Vagina (tissue), 2 donors: Measurements from ENCODE around the gene GRM4. TPM values are rescaled to one million over a fixed set of nuclear protein-coding genes. Genes with fewer than 3 reads are reported as not detected.

ENCODE experiments used
- DNase-seq, 2 donors: peaks; one replicate each; pipeline ENCODE4 v3.0.0-alpha.2; 2017; ENCODE audit errors: extremely low spot score in 2 of 2
- H3K27ac ChIP-seq: fragments of 200-600 bp; sonication (generic); one replicate; pipeline ENCODE4 v1.5.1; 2019
- H3K27me3 ChIP-seq: fragments of 200-600 bp; sonication (generic); one replicate; pipeline ENCODE4 v1.5.1; 2019
- H3K36me3 ChIP-seq, 2 donors: fragments of 200-600 bp; sonication (generic); one replicate each; pipeline ENCODE4 v1.5.1; 2017 to 2019
- H3K4me1 ChIP-seq: fragments of 200-600 bp; sonication (generic); one replicate; pipeline ENCODE4 v1.5.1; 2019
- H3K4me3 ChIP-seq, 2 donors: fragments of 200-600 bp; sonication (generic); 1 replicate in 1 of 2; 2 replicates in 1 of 2; pipeline ENCODE4 v1.5.1; 2016 to 2019
- H3K9me3 ChIP-seq: fragments of 200-600 bp; sonication (generic); one replicate; pipeline ENCODE4 v1.5.1; 2019
- CTCF ChIP-seq, 3 experiments: fragments of 450-650 bp in 2 of 3; fragments of 200-600 bp in 1 of 3; sonication (generic) in 1 of 3; IDR thresholded peaks; one replicate each; pipeline ENCODE4 v1.5.1; 2017 to 2019; ENCODE audit warnings: antibody characterized with exemption in 3 of 3, mild to moderate bottlenecking in 2 of 3, moderate library complexity in 2 of 3
- POLR2A ChIP-seq, 2 donors: fragments of 450-650 bp; IDR thresholded peaks; one replicate each; pipeline ENCODE4 v1.6.1; 2017; ENCODE audit warnings: antibody characterized with exemption in 2 of 2, mild to moderate bottlenecking in 2 of 2, moderate library complexity in 2 of 2
- POLR2AphosphoS5 ChIP-seq, 2 donors: sonication (generic); formaldehyde crosslinking; IDR thresholded peaks; one replicate each; pipeline ENCODE4 v1.9.0; 2017; ENCODE audit warnings: antibody characterized with exemption in 2 of 2, mild to moderate bottlenecking in 2 of 2, low read depth in 1 of 2; ENCODE audit not compliant: insufficient read depth in 1 of 2
- intact Hi-C: fragments of 100-400 bp; cut with DNase I; formaldehyde crosslinking; loops from one replicate; pipeline ENCODE4 v1.15.1; 2023
- total RNA-seq: library from RNA; depleted of rRNA; stranded (reverse); fragments of >200 nt; gene quantifications from one replicate; pipeline ENCODE4 v1.2.3, GENCODE V29; 2016

The GRM4 gene
- total RNA-seq, 1 donor from 2014 or later: not detected

GRCh38 chr6:34000281-34000680 is 145.6 kb downstream of the GRM4 start:
- intact Hi-C loops: no loop called here
- no peak for DNase-seq
- H3K27ac ChIP-seq: no peak overlapping the region
- H3K9me3 ChIP-seq: peaks cover 4% of the 10 kb centered on the region
- H3K4me1 ChIP-seq: no peaks in the 10 kb centered on the region
- no peaks in the 10 kb centered on the region for H3K36me3 ChIP-seq
- no peaks in the 10 kb centered on the region for H3K27me3 ChIP-seq
- no peak for TF ChIP-seq POLR2AphosphoS5 (IDR thresholded peaks at IDR 0.05; ENCODE audit: insufficient read depth in 1 of 2, low read depth in 1 of 2)
- no peak for TF ChIP-seq CTCF (IDR thresholded peaks at IDR 0.05)
- no peak for TF ChIP-seq POLR2A (IDR thresholded peaks at IDR 0.05)
- H3K4me3 ChIP-seq: no peak overlapping the region

- intact Hi-C loops: no loop called here
- Histone ChIP-seq H3K9me3 (peaks cover 4% of the 10 kb centered on the region), H3K36me3 (no peaks in the 10 kb centered on the region), H3K4me3 (no peak overlapping the region), H3K27me3 (no peaks in the 10 kb centered on the region), H3K27ac (no peak overlapping the region), H3K4me1 (peaks cover 5% of the 10 kb centered on the region)
- TF ChIP-seq POLR2A (IDR thresholded peaks at IDR 0.05) (no peak), CTCF (IDR thresholded peaks at IDR 0.05) (no peak), POLR2AphosphoS5 (IDR thresholded peaks at IDR 0.05; ENCODE audit: insufficient read depth in 1 of 2, low read depth in 1 of 2) (no peak)
- DNase-seq: no peak
Measured at GRCh38 chr6:33999567-33999966, 146.3 kb downstream of the GRM4 start.

GRCh38 chr6:33998660-33999059 is 147.2 kb downstream of the GRM4 start:
- Histone ChIP-seq H3K9me3 (peaks cover 4% of the 10 kb centered on the region), H3K27me3 (no peaks in the 10 kb centered on the region), H3K4me1 (peaks cover 5% of the 10 kb centered on the region), H3K4me3 (no peak overlapping the region), H3K36me3 (no peaks in the 10 kb centered on the region), H3K27ac (no peak overlapping the region)
- no peak for TF ChIP-seq CTCF (IDR thresholded peaks at IDR 0.05)
- no peak for TF ChIP-seq POLR2A (IDR thresholded peaks at IDR 0.05)
- TF ChIP-seq POLR2AphosphoS5 (IDR thresholded peaks at IDR 0.05; ENCODE audit: insufficient read depth in 1 of 2, low read depth in 1 of 2): no peak
- no peak for DNase-seq
- intact Hi-C loops: no loop called here

GRCh38 chr6:33997265-33997664 is 148.6 kb downstream of the GRM4 start:
- no peaks in the 10 kb centered on the region for H3K27me3 ChIP-seq
- no peak for DNase-seq
- peaks cover 4% of the 10 kb centered on the region for H3K9me3 ChIP-seq
- TF ChIP-seq CTCF (IDR thresholded peaks at IDR 0.05) (no peak), POLR2A (IDR thresholded peaks at IDR 0.05) (no peak), POLR2AphosphoS5 (IDR thresholded peaks at IDR 0.05; ENCODE audit: insufficient read depth in 1 of 2, low read depth in 1 of 2) (no peak)
- H3K36me3 ChIP-seq: no peaks in the 10 kb centered on the region
- H3K27ac ChIP-seq: no peak overlapping the region
- no peak overlapping the region for H3K4me3 ChIP-seq
- intact Hi-C loops: no loop called here
- H3K4me1 ChIP-seq: peaks cover 5% of the 10 kb centered on the region

GRCh38 chr6:33996120-33996475 is 149.8 kb downstream of the GRM4 start:
- H3K9me3 ChIP-seq: peaks cover 4% of the 10 kb centered on the region
- TF ChIP-seq POLR2A (IDR thresholded peaks at IDR 0.05): no peak
- TF ChIP-seq POLR2AphosphoS5 (IDR thresholded peaks at IDR 0.05; ENCODE audit: insufficient read depth in 1 of 2, low read depth in 1 of 2): no peak
- TF ChIP-seq CTCF (IDR thresholded peaks at IDR 0.05): no peak
- intact Hi-C loops: no loop called here
- no peaks in the 10 kb centered on the region for H3K36me3 ChIP-seq
- H3K27ac ChIP-seq: no peak overlapping the region
- no peak overlapping the region for H3K4me3 ChIP-seq
- peaks cover 5% of the 10 kb centered on the region for H3K4me1 ChIP-seq
- no peaks in the 10 kb centered on the region for H3K27me3 ChIP-seq
- DNase-seq: no peak
